Panc1 (cell line): ENCODE results near the gene BCAM. TPM values are rescaled to one million over a fixed set of nuclear protein-coding genes. Genes with fewer than 3 reads are reported as not detected.
"Not testable (repeated sequence)": the region's sequence is repeated elsewhere in the genome, so short reads cannot be mapped to it uniquely, and the experiment has no call there.

Experiments
- ATAC-seq: fragments of 200-7000 bp; cut with Tn5 transposase; 2 replicates; pipeline ENCODE4 v1.9.1; 2020; ENCODE audit warnings: mild to moderate bottlenecking, moderate library complexity
- BruUV-seq: library from RNA; stranded (reverse); fragments of 400-500 nt; replicated peaks from 2 replicates; lab custom pipeline; 2021; lab: Mats Ljungman, UMichigan
- CTCF ChIA-PET: fragments of 300-600 bp; sonication (Branson Sonifier 250); formaldehyde crosslinking; loops from one replicate; lab custom pipeline; 2022; ENCODE audit warnings: antibody characterized with exemption; lab: Charles Lee
- POLR2A ChIA-PET: fragments of 300-600 bp; sonication (Branson Sonifier 250); formaldehyde crosslinking; loops from one replicate; lab custom pipeline; 2022; ENCODE audit warnings: antibody characterized with exemption; lab: Charles Lee
- DNase-seq: peaks from one replicate; pipeline ENCODE4 v3.0.0-alpha.2; 2010; ENCODE audit warnings: low read depth, low spot score
- H3K27ac ChIP-seq: 2 replicates; pipeline ENCODE4 v1.5.1; 2011; ENCODE audit warnings: mild to moderate bottlenecking, low read length, inconsistent platforms
- H3K27me3 ChIP-seq: fragments of 200-500 bp; sonication (Bioruptor generic); 2 replicates; pipeline ENCODE4 v1.6.0; 2014; ENCODE audit warnings: low read length, inconsistent platforms; ENCODE audit not compliant: control insufficient read depth, insufficient read depth
- H3K36me3 ChIP-seq: fragments of 200-500 bp; sonication (Bioruptor generic); 2 replicates; pipeline ENCODE4 v1.5.1; 2014; ENCODE audit warnings: inconsistent platforms, mild to moderate bottlenecking, low read length, moderate library complexity; ENCODE audit not compliant: control insufficient read depth, insufficient read depth
- H3K4me1 ChIP-seq: 2 replicates; pipeline ENCODE4 v1.5.1; 2011; ENCODE audit warnings: inconsistent platforms, mild to moderate bottlenecking, low read length, moderate library complexity; ENCODE audit not compliant: control insufficient read depth, insufficient read depth
- H3K4me3 ChIP-seq, 2 experiments: 2 replicates each; pipeline ENCODE4 v1.5.1; 2011 to 2012; ENCODE audit warnings: low read depth in 2 of 2, low read length in 2 of 2, mild to moderate bottlenecking in 2 of 2, inconsistent platforms in 1 of 2, moderate library complexity in 1 of 2
- H3K9me3 ChIP-seq: fragments of 200-500 bp; sonication (Bioruptor generic); 2 replicates; pipeline ENCODE4 v1.5.1; 2014; ENCODE audit warnings: low read depth, mild to moderate bottlenecking, inconsistent platforms, low read length, moderate library complexity; ENCODE audit not compliant: control insufficient read depth, insufficient read depth
- CTCF ChIP-seq: fragments of 450-650 bp; IDR thresholded peaks from 2 replicates; pipeline ENCODE4 v1.5.1; 2017; ENCODE audit warnings: mild to moderate bottlenecking
- POLR2AphosphoS5 ChIP-seq: IDR thresholded peaks from 2 replicates; pipeline ENCODE4 v1.6.1; 2012; ENCODE audit warnings: mild to moderate bottlenecking, low read depth, low read length, moderate library complexity
- REST ChIP-seq, 2 experiments: IDR thresholded peaks; 2 replicates each; pipeline ENCODE4 v1.6.1; 2011 to 2012; ENCODE audit warnings: low read depth in 2 of 2, control low read depth in 1 of 2, low read length in 1 of 2, mild to moderate bottlenecking in 1 of 2, moderate library complexity in 1 of 2; ENCODE audit not compliant: insufficient read depth in 1 of 2
- SIN3A ChIP-seq: IDR thresholded peaks from 2 replicates; pipeline ENCODE4 v1.6.1; 2012; ENCODE audit warnings: low read depth, mild to moderate bottlenecking, low read length, moderate library complexity, borderline replicate concordance; ENCODE audit not compliant: insufficient read depth
- TCF7L2 ChIP-seq: IDR thresholded peaks from 2 replicates; pipeline ENCODE4 v1.6.1; 2011; ENCODE audit warnings: mild to moderate bottlenecking, low read depth, low read length, inconsistent platforms
- in situ Hi-C: cut with HindIII; loops from 2 replicates; pipeline ENCODE4 v1.10.0; 2016; ENCODE audit warnings: low sequenced_read_pairs, low pct_unique_long_range_greater_than_20kb
- intact Hi-C: fragments of 100-400 bp; cut with micrococcal nuclease; formaldehyde crosslinking; loops from one replicate; pipeline ENCODE4 v1.10.0; 2022; ENCODE audit not compliant: unreplicated experiment
- total RNA-seq: library from RNA; stranded (reverse); gene quantifications from one replicate; pipeline ENCODE4 v1.2.1, GENCODE V29; 2021; ENCODE audit not compliant: unreplicated experiment

BCAM gene
- total RNA-seq, 1 experiment from 2014 or later, result 21.5 TPM

GRCh38 chr19:44823373-44823698, 14.4 kb downstream of the BCAM start:
- ATAC-seq, result no peak
- Histone ChIP-seq H3K4me1 (no peaks in the 10 kb centered on the region), H3K27me3 (no peaks in the 10 kb centered on the region), H3K9me3 (no peaks in the 10 kb centered on the region), H3K36me3 (no peaks in the 10 kb centered on the region), H3K27ac (no peak overlapping the region), H3K4me3 (no peak overlapping the region)
- no TSS peak for BruUV-seq
- POLR2A ChIA-PET, result no interaction called here
- intact Hi-C loops (no loop called here), in situ Hi-C loops (no loop called here)
- CTCF ChIA-PET, result interaction anchor here (0.7 kb wide), 1 partner anchor 31 kb away, joined by 5 read pairs; no protein-coding TSS in a partner anchor
- DNase-seq, result no peak
- TF ChIP-seq TCF7L2 (no peak), SIN3A (no peak)

GRCh38 chr19:44824761-44825160, 15.9 kb downstream of the BCAM start:
- no peak overlapping the region for H3K4me3 ChIP-seq
- BruUV-seq, result no TSS peak
- no peaks in the 10 kb centered on the region for H3K9me3 ChIP-seq
- in situ Hi-C loops, result no loop called here
- POLR2A ChIA-PET, result no interaction called here
- H3K27me3 ChIP-seq, result no peaks in the 10 kb centered on the region
- intact Hi-C loops, result no loop called here
- DNase-seq (no peak), ATAC-seq (no peak)
- H3K27ac ChIP-seq, result no peak overlapping the region
- no peaks in the 10 kb centered on the region for H3K4me1 ChIP-seq
- CTCF ChIA-PET, result no interaction called here
- no peak for TF ChIP-seq REST (IDR thresholded peaks at IDR 0.05; ENCODE audit: insufficient read depth in 1 of 2, low read depth in 2 of 2, low read length in 1 of 2)
- no peak for TF ChIP-seq TCF7L2
- TF ChIP-seq CTCF, result no peak
- TF ChIP-seq POLR2AphosphoS5, result no peak
- TF ChIP-seq SIN3A, result no peak
- no peaks in the 10 kb centered on the region for H3K36me3 ChIP-seq

GRCh38 chr19:44832875-44833274, 24.0 kb downstream of the BCAM start:
- H3K4me1 ChIP-seq, intact Hi-C loops, H3K9me3 ChIP-seq, CTCF ChIA-PET, ATAC-seq, H3K36me3 ChIP-seq, DNase-seq, BruUV-seq, H3K27ac ChIP-seq, POLR2A ChIA-PET, H3K27me3 ChIP-seq, in situ Hi-C loops, H3K4me3 ChIP-seq: not testable (repeated sequence)

GRCh38 chr19:44834399-44834798, 25.5 kb downstream of the BCAM start:
- H3K27me3 ChIP-seq, H3K27ac ChIP-seq, in situ Hi-C loops, BruUV-seq, ATAC-seq, H3K9me3 ChIP-seq, CTCF ChIA-PET, H3K36me3 ChIP-seq, H3K4me3 ChIP-seq, DNase-seq, H3K4me1 ChIP-seq, intact Hi-C loops: not testable (repeated sequence)
- POLR2A ChIA-PET, result interaction anchor here (0.6 kb wide), 1 partner anchor 192 kb away, joined by 6 read pairs; no protein-coding TSS in a partner anchor
